HG03103 (cell line): Measurements from ENCODE around the gene KRTAP9-8.
"Not testable (repeated sequence)": the region's sequence is repeated elsewhere in the genome, so short reads cannot be mapped to it uniquely, and the experiment has no call there.

ENCODE experiments used
- ATAC-seq: cut with Tn5 transposase; IDR thresholded peaks from one replicate; pipeline ENCODE4 v1.9.1; 2021; ENCODE audit warnings: low read depth; ENCODE audit not compliant: unreplicated experiment

KRTAP9-8 gene

GRCh38 chr17:41255381-41256290 lies 17.8 kb downstream of the KRTAP9-8 start, which contains the start of gene KRTAP9-9:
TSS of gene KRTAP9-9 (plus strand) at chr17:41255384.
- not testable (repeated sequence) for ATAC-seq

- no peak for ATAC-seq
These were observed 18.5 kb downstream of the KRTAP9-8 start for GRCh38 chr17:41256291-41256685.

- ATAC-seq: no peak
These were observed 20.6 kb downstream of the KRTAP9-8 start for GRCh38 chr17:41258406-41258805.

- no peak for ATAC-seq
These were observed 25.4 kb downstream of the KRTAP9-8 start for GRCh38 chr17:41263212-41263611.

- ATAC-seq: no peak
These were observed 26.8 kb downstream of the KRTAP9-8 start for GRCh38 chr17:41264599-41264998.

- ATAC-seq: no peak
These were observed 27.3 kb downstream of the KRTAP9-8 start, which contains the start of gene KRTAP9-6 for GRCh38 chr17:41265078-41265477. TSS of gene KRTAP9-6 (plus strand) at chr17:41265378. CDS start at chr17:41265378, 0 bp downstream.

- ATAC-seq: no peak
These were observed 29.9 kb downstream of the KRTAP9-8 start for GRCh38 chr17:41267711-41268110.

GRCh38 chr17:41271323-41271722 lies 33.5 kb downstream of the KRTAP9-8 start:
- ATAC-seq: not testable (repeated sequence)

- no peak for ATAC-seq
These were observed 34.1 kb downstream of the KRTAP9-8 start for GRCh38 chr17:41271858-41272257.

GRCh38 chr17:41275648-41276190 lies 37.9 kb downstream of the KRTAP9-8 start, which contains the start of gene KRTAP9-7:
TSS of gene KRTAP9-7 (plus strand) at chr17:41275698. CDS start at chr17:41275698, 0 bp downstream.
- ATAC-seq: not testable (repeated sequence)

- ATAC-seq: no peak
These were observed 40.6 kb downstream of the KRTAP9-8 start for GRCh38 chr17:41278176-41278955.

GRCh38 chr17:41284043-41284442 lies 46.2 kb downstream of the KRTAP9-8 start:
- no peak for ATAC-seq

- no peak for ATAC-seq
These were observed 46.7 kb downstream of the KRTAP9-8 start for GRCh38 chr17:41284546-41284945.

GRCh38 chr17:41287050-41287449 lies 49.3 kb downstream of the KRTAP9-8 start:
- no peak for ATAC-seq
